GM19035 (cell line): ENCODE data around the gene MUC15.

Source experiments
- ATAC-seq: cut with Tn5 transposase; IDR thresholded peaks from one replicate; pipeline ENCODE4 v1.9.1; 2021; ENCODE audit not compliant: unreplicated experiment

MUC15 gene

DNA sequence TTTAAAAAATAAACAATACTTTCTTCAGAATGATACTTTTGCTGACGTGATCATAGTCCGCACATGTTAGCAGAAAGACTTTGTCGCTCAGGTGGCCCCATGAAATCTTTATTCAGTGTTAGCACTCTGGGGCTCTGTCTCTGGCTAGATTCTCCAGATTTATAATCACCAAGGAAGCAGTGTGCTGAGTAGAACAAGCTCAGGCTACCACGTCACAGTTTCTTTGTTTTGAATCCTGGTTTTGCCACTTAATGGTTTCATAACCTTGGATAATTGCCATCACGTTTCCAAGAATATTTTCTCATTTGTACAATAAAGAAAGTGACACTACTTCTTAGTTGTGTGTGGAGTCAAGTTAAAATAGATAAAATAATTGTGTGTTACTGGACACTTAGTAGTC, 3.9 kb upstream of the MUC15 start:
- ATAC-seq = no peak

DNA sequence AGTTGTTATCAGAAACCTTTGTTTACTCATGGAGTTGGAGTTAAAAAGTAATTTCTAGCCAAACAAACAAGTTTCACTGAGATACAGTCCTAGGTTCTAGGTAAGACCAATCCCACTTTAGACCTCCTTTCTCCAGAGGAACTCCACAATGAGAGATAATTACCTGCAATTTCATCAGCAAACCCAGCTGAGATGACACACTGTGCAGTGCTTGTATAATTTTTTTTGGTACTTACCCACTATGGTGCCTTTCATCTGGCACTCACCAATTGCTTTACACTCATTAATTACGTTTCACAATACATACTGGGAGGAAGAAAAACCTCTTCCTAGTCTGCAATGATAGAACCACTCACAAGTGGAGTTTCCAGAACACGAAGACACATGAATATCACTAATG, 1.8 kb upstream of the MUC15 start:
- ATAC-seq = no peak

DNA sequence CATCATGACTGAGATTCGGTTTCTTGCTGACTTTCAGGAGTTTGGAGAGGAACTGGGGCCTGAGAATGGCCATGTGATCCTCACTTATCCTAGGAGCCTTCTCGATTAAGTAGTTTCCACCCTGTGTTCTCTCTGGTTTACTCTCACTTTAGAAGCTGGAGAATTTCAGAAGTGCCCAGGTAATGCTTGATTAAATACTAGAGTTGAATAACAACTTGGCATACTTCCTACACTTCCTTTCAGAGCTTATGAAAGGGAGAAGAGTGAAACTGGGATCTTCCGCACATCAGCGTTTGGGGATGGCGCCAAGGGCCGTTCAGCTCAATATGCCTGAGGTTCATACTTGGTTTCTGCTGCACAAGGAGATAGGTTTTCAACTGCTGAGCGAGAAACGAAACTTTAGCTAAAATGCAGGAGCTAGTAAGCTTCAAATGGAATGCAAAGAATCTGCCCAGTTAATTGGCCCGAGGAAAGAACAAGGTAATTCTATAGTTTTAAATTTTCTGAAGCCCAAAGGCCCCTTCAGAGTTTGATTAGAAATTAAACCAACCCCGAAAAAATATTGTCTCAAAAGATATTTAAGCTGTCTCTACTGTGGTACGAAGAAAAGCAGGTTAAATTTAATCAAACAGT, 823 bp upstream of the MUC15 start:
- no peak for ATAC-seq

DNA sequence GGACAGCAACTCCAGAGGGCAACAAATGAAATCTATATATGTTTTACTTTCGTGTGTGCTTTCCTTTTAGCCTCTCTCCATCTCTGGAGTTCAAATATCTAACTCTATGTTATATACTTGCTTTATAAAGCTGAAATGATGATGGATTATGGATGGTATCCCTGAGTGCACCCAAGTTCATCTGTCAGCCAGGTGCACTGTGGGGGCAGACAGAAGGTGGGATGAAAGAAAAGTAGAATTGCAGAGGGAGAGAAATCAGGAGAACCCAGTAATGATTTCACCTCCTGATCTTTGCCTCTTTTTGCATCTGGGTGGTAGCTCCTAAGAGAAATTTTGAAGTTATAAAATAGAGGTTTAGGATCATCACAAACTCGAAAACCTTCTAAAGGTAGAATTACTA, 2.4 kb downstream of the MUC15 start:
- no peak for ATAC-seq

DNA sequence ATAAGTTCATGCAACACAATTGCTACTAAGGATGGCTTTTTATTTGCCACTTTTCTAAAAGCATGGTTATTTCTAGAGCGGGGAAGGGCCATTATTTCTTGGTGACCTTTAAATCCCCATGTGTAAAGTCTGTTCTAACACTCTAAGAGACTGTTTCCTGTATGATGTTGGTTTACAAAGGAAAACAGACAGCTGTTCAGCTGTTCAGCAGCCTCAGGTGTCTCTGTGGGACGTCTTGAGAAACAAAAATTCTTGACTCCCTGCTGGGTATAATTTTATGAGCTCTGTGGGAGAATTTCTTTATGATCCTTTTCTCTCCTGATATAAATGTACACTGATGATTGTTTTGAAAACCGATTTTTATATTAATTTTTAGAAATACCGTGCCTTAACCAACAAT, 13.9 kb downstream of the MUC15 start:
- ATAC-seq = no peak

DNA sequence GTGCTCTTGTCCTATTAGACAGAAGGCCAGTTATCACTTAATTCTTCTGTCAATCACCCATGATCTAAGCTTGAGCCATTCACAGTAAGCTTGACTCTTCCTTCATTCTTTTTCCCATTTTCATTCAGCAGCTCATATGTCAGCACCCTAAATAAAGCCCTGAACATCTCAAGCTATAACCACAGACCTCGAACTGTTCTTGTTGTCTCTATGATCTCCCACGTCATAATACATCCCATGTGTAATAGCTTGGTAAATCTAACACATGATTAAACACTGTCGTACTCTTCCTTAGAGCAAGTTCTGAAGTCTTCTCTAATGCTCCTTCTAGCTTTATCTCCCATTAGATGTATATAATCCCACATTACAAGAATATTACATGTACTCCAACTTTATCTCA, 14.4 kb downstream of the MUC15 start:
- no peak for ATAC-seq

- ATAC-seq = no peak
These were observed 15.5 kb downstream of the MUC15 start for GRCh38 chr11:26556582-26556981.

DNA sequence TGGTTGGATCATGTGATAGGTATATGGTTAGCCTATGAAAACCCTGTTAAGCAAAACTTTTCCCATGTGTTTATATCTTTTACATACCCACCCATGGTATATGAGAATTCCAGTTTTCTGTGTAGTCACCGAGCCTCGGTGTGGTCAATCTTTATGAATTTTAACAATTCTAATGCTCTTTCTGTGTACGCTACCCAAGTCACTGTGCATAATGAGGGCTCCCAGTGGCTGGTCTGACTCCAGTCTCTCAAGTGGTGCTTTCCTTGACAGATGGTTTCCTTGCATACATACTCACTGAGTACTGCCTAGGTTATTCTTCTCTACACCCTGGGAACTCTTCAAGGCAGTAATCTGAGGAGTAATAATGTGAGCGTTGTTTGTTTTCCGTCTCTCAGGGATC, 17.6 kb downstream of the MUC15 start:
- ATAC-seq = no peak

DNA sequence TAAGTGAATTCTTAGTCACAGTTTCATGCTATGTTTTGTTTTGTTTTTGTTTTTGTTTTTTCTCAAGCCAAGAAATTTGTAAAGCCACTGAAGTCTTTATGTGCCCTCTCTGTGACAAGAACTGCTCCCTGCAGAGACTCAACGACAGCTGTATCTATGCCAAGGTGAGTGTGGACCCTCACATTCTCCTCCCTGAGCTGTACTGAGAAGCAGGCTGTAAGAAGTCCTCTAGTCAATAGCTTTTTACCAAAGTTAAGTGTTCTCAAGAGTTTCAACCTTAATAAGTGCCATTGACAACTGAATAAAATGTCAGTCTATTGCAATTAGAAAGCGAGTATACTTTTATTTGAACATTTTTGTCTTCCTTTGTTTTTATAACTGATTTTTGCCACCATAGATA, 18.9 kb downstream of the MUC15 start:
- ATAC-seq = no peak

DNA sequence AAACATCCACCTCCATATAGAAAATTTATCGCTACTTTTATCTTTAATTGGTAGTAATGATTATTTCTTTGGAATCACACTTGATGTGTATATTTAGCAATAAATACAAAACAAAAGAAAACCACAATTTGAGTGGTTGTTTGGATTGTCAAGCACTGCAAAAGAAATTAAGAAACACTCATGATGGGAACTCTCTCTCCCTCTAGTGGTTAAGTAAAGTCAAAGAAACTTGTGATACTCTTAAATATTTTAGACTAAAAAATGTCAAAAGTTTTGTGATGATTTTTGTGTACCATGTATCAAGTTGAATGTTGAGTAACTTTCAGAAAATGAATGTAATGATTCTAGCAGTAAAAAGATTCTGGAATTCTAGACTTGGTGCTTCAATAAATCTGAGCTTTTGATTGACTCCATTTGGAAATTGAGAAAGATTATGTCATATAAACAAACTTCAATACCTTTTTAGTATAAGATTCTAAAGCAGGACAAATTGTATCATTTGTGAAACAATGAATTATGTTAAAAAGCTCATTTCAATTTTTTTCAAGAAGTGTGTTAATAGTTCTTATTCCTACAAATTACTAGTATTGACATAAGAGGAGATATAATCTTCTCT, 20.8 kb downstream of the MUC15 start:
- ATAC-seq = no peak

DNA sequence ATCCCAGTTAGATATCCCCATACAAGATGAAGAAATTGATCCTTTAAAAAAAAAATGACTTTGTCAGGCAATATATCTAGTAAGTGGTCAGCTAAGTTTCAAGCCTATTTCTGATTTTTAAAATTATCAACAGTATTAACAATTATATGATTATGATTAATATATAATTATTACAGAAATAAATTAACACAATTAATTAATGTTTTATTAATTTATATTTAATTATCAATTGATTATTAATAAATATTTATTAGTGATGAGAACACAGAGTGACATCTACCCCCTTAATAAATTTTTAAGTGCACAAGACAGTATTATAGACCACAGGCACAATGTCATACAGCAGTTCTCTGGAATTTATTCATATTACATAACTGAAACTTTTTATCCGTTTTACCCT, 22.0 kb downstream of the MUC15 start:
- no peak for ATAC-seq

GRCh38 chr11:26549176-26549575, 22.9 kb downstream of the MUC15 start:
- ATAC-seq = no peak

DNA sequence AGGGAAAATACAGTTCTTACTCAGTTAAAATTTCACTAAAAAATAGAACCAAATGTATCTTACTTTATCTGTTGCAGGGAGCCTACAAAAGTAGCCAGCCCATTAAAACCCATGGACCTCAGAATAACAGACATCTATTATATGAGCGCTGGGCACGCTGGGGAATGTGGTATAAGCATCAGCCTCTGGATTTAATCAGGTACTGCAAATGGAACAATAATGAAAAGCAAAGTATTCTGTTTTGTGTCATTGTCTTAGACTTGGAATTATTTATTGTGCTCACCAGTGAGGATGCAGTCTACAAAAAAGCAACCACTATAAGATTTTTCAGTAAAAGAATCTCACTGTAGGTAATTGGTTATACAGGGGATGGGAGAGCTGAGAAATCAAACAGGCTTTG, 30.2 kb downstream of the MUC15 start:
- no peak for ATAC-seq

DNA sequence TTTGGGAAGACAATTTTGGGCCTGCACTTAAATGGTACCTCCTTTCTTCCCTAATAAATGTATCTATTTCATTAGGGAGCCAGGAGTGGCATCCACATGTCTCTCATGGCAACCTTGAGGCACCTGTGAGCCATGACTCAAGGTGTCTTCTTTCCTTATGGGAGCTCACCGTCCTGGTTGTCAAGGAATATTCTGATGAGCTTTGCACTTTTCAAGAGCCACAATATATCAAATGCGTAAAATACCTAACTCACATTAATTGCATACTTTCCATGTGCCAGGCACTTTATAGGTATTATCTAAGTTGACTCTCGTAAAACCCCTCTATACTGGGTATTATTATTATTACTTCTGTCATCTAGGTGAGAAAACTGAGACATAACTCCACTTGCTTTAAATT, 32.5 kb downstream of the MUC15 start:
- no peak for ATAC-seq

- no peak for ATAC-seq
These were observed 34.7 kb downstream of the MUC15 start for GRCh38 chr11:26537341-26537740.

DNA sequence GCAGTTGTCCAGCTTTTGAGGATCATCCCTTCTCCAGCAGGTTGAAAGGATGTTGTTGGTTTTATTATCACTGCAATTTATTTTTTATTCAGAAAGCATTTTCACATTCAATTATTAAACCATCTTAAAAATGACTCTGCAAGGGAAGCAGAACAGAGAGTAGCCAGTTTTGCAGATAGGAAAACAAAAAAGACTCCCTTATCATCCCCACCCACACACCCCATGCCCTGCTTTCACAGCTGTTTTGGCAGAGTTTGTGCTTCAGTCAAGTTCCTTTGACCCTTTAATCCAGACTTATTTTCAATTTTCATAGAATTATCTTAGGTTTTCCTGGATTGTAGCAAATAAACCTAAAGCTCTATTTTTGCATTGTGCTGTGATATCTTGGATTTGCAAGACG, 44.4 kb downstream of the MUC15 start:
- no peak for ATAC-seq

GRCh38 chr11:26522912-26523610, 49.0 kb downstream of the MUC15 start:
- no peak for ATAC-seq

DNA sequence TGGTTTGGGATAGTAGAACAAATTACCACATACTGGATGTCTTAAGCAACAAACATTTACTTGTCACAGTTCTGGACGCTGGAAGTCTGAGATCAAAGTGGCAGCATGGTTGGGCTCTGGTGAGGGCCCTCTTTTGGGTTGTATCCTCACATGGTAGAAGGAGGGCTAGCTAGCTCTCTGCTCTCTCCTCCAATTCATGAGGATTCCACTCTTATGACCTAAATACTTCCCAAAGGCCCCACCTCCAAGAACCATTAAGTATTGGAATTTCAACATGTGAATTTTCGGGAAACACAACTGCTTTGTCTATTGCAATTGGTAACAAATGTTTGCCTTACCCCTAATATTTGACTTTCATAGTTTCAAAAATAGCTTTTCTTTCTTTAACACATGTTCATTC, 52.6 kb downstream of the MUC15 start:
- no peak for ATAC-seq

DNA sequence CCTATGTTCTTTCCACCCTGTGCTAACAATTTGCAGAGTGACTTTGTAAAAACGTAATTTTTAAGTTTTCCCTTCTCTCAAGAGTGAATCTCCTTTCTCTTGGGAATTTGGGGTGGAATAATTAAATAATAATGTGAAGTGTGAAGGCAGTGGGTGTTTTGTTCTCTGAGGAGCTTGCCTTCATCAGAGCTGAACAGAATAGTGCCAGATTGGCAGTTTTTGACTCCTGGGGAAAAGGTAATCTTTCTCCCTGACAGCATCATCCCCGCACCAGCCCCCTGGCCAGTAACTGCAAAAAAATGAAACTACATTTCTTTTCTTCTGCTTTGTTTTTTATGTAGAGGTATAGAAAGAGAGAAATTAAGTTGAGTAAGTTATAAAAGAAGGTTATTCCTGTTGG, 59.9 kb downstream of the MUC15 start:
- ATAC-seq = no peak

DNA sequence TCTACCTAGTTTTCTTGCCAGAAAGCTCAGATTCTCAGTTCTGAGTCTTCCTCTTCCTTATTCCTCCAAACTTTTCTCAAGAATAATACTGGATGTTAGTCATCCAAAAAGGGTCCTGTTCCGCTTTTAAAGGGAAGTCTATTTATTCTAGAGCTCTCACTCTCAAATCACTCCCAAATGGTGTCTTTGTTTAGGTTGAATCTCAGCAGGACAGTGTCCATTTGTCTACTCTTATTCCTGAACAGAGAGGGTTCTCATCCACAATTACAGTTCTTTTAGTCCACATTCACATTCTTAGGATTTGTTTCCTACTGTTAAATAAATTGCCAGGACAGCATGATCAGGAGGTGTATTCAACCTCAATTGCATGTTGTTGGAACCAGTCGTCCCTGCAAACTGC, 61.3 kb downstream of the MUC15 start:
- ATAC-seq = no peak

DNA sequence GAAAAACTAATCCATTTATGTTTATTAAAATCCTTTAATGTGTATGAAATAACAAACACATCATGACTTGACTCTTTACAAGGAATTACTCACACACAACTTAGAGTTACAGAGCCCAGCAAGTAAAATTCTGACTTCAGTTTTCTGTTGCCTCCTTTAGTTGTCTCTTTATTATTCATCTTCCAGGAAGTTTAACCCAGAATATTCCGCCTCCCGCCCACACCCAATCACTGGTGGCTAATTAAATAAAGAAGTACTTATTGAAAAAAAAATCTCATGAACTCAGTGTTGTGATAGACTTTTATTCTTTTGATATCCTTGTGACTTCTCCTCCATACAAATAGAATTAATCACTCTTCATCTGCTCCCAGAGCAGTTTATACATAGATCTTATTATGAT, 61.9 kb downstream of the MUC15 start:
- ATAC-seq = no peak
